Activated CD8-positive, alpha-beta memory T cell treated with anti-CD3 and anti-CD28 coated beads for 48 hours (primary cell): ENCODE data around the gene STYXL1.

ENCODE experiments used
- DNase-seq, 3 experiments: peaks; one replicate each; pipeline ENCODE4 v3.0.0-alpha.2; 2020; ENCODE audit warnings: low read depth in 2 of 3, low spot score in 2 of 3

The STYXL1 gene

GRCh38 chr7:75995052-75995471 is 52.7 kb downstream of the STYXL1 start:
- DNase-seq: no peak

- DNase-seq: peak; percentile 83 to 95 (median 92)
These were observed 53.3 kb downstream of the STYXL1 start, which contains the start of gene TMEM120A for GRCh38 chr7:75994388-75995051. Gene TMEM120A (minus strand): TSS chr7:75994595. CDS start chr7:75994570, 25 bp downstream.

- no peak for DNase-seq
These were observed 54.0 kb downstream of the STYXL1 start for GRCh38 chr7:75993689-75994387.

GRCh38 chr7:75992083-75992755 is 55.6 kb downstream of the STYXL1 start:
- no peak for DNase-seq

- DNase-seq: no peak
These were observed 56.2 kb downstream of the STYXL1 start for GRCh38 chr7:75991531-75992082.

GRCh38 chr7:75989500-75990388 is 58.1 kb downstream of the STYXL1 start:
- DNase-seq: no peak

GRCh38 chr7:75988568-75989499 is 59.0 kb downstream of the STYXL1 start:
- DNase-seq: no peak

- DNase-seq: no peak
These were observed 59.8 kb downstream of the STYXL1 start for GRCh38 chr7:75987805-75988567.

- no peak for DNase-seq
These were observed 60.6 kb downstream of the STYXL1 start for GRCh38 chr7:75987026-75987804.

- DNase-seq: no peak
These were observed 61.5 kb downstream of the STYXL1 start for GRCh38 chr7:75986147-75986781.

GRCh38 chr7:75985518-75986146 is 62.2 kb downstream of the STYXL1 start:
- DNase-seq: no peak

GRCh38 chr7:75985009-75985517 is 62.7 kb downstream of the STYXL1 start:
- DNase-seq: no peak

GRCh38 chr7:75984130-75985008 is 63.4 kb downstream of the STYXL1 start:
- DNase-seq: no peak

GRCh38 chr7:75983471-75984129 is 64.2 kb downstream of the STYXL1 start:
- no peak for DNase-seq

GRCh38 chr7:75982306-75983064 is 65.3 kb downstream of the STYXL1 start:
- no peak for DNase-seq
